T-helper 17 cell (primary cell): ENCODE measurements around the gene MMGT1. TPM values are rescaled to one million over a fixed set of nuclear protein-coding genes. Genes with fewer than 3 reads are reported as not detected.
"Not testable (repeated sequence)": the region's sequence is repeated elsewhere in the genome, so short reads cannot be mapped to it uniquely, and the experiment has no call there.

Experiments used
- ATAC-seq: fragments of 150-1000 bp; cut with Tn5 transposase; 2 replicates; pipeline ENCODE4 v1.10.0; 2021; ENCODE audit warnings: mild to moderate bottlenecking, moderate library complexity
- DNase-seq, 3 donors: peaks; one replicate each; pipeline versions ENCODE4 v3.0.0 to v3.0.0-alpha.2; 2020 to 2021
- H3K9me3 ChIP-seq: one replicate; pipeline ENCODE4 v1.7.0; 2013; ENCODE audit warnings: low read length, mild to moderate bottlenecking; ENCODE audit not compliant: control insufficient read depth, poor library complexity, severe bottlenecking
- H3K27ac Mint-ChIP-seq: one replicate; pipeline ENCODE4 v1.8.0; 2022; ENCODE audit warnings: mild to moderate bottlenecking, moderate library complexity, mixed read lengths
- H3K27me3 Mint-ChIP-seq: one replicate; pipeline ENCODE4 v1.8.0; 2022; ENCODE audit warnings: mixed read lengths
- H3K36me3 Mint-ChIP-seq: one replicate; pipeline ENCODE4 v1.8.0; 2022; ENCODE audit warnings: low read depth, mixed read lengths
- H3K4me1 Mint-ChIP-seq: one replicate; pipeline ENCODE4 v1.8.0; 2022; ENCODE audit warnings: mild to moderate bottlenecking, mixed read lengths
- H3K4me3 Mint-ChIP-seq: one replicate; pipeline ENCODE4 v1.8.0; 2022; ENCODE audit warnings: mild to moderate bottlenecking, moderate library complexity, mixed read lengths
- total RNA-seq, 4 donors: library from RNA in 2 of 4; stranded (reverse) in 2 of 4; gene quantifications; one replicate each; pipeline ENCODE4 v1.2.3 and lab custom pipeline; 2022 to 2026

The MMGT1 gene
- total RNA-seq, 2 donors from 2014 or later, result 27.0 to 29.9 TPM

DNA sequence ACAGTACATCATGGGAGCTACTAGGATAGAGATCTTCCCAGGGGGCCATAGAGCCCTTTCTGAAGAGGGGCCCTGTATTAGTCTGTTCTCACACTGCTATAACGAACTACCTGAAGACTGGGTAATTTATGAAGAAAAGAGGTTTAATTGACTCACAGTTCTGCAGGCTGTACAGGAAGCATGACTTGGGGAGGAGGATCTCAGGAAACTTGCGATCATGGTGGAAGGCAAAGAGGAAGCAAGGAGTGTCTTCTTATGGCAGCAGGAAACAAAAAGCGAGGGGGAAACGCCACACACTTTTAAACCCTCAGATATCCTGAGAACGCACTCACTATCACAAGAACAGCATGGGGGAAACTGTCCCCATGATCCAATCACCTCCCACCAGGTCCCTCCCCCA lies 7.2 kb upstream of the MMGT1 start:
- Mint-ChIP-seq H3K36me3 (peaks cover 3% of the 10 kb centered on the region), H3K4me3 (no peak overlapping the region), H3K4me1 (peaks cover 39% of the 10 kb centered on the region), H3K27ac (peak overlapping the region; percentile 78), H3K27me3 (no peaks in the 10 kb centered on the region)
- DNase-seq (no peak), ATAC-seq (no peak)
- no peaks in the 10 kb centered on the region for H3K9me3 ChIP-seq

DNA sequence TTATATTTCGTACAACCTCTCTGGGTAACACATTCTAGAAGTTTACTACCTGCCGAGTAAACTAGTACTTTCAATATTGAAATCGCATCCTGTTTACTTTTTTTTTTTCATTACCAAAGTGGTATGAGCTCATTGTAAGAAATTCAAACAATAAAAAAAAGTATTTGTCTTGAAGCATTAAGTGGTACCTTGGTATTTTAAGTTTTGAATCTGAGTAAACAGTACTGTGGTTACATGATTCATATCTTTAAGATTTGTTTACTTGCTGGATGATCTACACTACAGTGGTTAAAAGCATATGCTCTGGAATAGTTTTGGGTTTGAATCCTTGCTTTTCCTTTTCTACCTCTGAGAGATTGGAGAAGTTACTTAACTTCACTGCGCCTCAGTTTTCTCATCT lies 3.8 kb upstream of the MMGT1 start:
- ATAC-seq (no peak), DNase-seq (no peak)
- Mint-ChIP-seq H3K36me3 (no peaks in the 10 kb centered on the region), H3K4me3 (peak overlapping the region; percentile 50), H3K4me1 (peaks cover 24% of the 10 kb centered on the region), H3K27ac (peak overlapping the region; percentile 78), H3K27me3 (no peaks in the 10 kb centered on the region)
- H3K9me3 ChIP-seq, result no peaks in the 10 kb centered on the region

DNA sequence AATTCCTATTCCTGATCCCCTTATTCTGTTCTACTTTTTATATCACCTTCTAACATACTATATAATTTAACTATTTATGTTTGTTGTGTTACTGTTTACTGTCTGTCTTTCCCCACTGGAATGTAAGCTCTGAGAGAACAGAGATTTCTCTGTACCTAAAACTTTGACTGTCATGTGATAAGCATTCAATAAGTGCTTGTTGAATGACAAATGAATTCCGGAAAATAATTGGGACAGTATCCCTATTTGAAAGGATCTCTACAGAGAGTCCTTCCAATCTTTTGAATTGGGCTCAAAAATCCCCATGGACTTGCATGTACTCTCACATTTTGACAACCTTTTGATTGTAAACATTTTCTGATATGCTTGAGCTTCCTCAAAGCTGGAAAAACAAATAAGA lies 1.6 kb upstream of the MMGT1 start:
- peaks cover 14% of the 10 kb centered on the region for H3K4me1 Mint-ChIP-seq
- H3K27me3 Mint-ChIP-seq, result no peaks in the 10 kb centered on the region
- DNase-seq (no peak), ATAC-seq (no peak)
- no peaks in the 10 kb centered on the region for H3K9me3 ChIP-seq
- H3K27ac Mint-ChIP-seq, result no peak overlapping the region
- H3K4me3 Mint-ChIP-seq, result no peak overlapping the region
- no peaks in the 10 kb centered on the region for H3K36me3 Mint-ChIP-seq

DNA sequence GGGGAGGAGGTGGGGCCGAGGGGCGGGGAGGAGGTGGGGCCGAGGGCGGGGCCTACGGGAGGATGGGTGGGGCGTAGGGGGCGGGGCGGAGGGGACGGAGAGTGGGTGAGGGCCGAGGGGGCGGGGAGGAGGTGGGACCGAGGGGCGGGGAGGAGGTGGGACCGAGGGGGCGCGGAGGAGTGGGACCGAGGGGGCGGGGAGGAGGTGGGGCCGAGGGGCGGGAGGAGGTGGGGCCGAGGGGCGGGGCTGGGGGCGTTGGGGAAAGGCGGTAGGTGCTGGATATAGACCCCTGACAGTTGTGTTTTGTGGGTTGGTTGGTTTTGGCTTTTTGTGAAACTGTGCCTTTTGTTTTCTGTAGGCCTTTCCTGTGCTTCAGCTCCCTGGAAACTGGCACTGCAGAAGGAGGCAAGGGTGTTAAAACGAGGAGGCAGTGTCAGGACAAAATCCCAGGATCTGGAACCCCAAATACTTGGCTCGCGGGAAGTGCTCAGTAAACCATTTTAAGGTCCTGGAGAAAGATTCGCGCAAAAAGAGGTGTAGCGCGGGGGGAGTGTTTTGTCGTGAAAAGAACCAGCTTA lies 580 bp upstream of the MMGT1 start:
- peaks cover 14% of the 10 kb centered on the region for H3K4me1 Mint-ChIP-seq
- H3K4me3 Mint-ChIP-seq, result peak overlapping the region; percentile 83
- H3K9me3 ChIP-seq, result no peaks in the 10 kb centered on the region
- no peaks in the 10 kb centered on the region for H3K36me3 Mint-ChIP-seq
- no peak overlapping the region for H3K27ac Mint-ChIP-seq
- DNase-seq (peak in 2 of 3 donors; percentile 29 to 67), ATAC-seq (peak; percentile 31)
- no peaks in the 10 kb centered on the region for H3K27me3 Mint-ChIP-seq

DNA sequence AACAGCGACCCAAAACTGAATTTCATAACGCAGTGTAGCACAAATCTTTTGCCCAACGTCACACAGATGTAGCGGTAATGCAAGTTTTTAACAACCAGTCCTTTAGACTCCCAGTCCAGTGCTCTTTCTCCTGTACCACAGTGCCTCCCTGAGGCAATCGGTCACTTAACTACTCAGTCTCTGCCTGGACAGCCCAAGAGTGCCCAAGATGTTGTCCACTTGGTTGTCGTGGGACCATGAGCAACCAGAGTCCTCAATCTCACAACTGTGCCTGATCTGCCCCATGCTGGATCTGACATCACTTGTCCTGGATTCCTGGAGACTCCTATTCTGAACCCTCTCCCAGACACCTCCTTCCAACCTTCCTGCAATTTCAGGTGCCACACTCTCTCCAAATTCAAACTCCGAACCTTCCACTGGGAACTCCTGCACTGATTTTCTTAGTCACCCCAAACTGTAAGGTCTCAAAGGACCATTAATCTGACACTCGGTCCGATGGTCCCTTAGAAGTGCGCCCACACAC lies 702 bp downstream of the MMGT1 start:
- H3K9me3 ChIP-seq, result no peaks in the 10 kb centered on the region
- Mint-ChIP-seq H3K27ac (peak overlapping the region; percentile 100), H3K4me1 (peaks cover 14% of the 10 kb centered on the region), H3K36me3 (no peaks in the 10 kb centered on the region), H3K4me3 (peak overlapping the region; percentile 98), H3K27me3 (no peaks in the 10 kb centered on the region)
- no peak for DNase-seq
- no peak for ATAC-seq

DNA sequence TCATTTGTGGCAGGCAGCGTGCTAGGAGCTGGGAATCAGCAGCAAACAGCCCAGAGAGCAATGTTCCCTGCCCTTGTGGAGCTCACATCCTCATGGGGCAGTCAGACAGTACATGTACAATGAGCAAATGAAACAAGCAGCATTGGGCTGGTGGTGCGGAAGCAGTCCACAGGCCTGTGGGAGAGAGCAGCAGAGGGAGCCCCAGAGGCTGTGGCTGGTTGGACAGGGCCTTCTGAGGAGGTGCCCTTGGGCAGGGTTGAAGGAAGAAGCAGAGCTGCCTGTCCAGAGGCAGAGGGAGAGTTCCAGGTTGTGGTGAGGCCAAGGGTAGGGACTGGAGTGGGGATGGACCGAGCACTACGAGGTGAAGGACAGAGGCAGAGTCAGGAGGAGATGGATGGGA lies 22.5 kb downstream of the MMGT1 start:
- H3K36me3 Mint-ChIP-seq, result peaks cover 4% of the 10 kb centered on the region
- no peak for DNase-seq
- no peaks in the 10 kb centered on the region for H3K9me3 ChIP-seq
- peaks cover 2% of the 10 kb centered on the region for H3K4me1 Mint-ChIP-seq
- H3K27ac Mint-ChIP-seq, result no peak overlapping the region
- no peak overlapping the region for H3K4me3 Mint-ChIP-seq
- no peak for ATAC-seq
- H3K27me3 Mint-ChIP-seq, result no peaks in the 10 kb centered on the region

DNA sequence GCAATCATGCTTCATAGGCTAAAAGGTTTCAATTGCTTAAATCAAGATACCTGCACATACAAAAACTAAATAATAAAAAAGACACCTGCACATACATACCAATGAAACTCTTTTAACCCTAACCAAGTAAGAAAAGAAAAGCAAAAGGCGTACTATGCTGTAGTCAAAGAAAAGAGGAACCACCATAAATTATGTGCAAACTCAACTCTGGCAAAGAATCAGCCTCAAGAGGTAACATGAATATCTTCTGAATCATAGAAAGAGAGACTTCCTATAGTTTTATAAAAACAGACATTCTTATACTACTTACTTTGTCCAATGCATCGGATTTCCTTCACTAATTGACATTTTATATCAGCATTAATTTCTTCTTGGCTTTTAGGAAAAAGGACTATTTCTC lies 29.3 kb downstream of the MMGT1 start:
- Mint-ChIP-seq H3K27ac (no peak overlapping the region), H3K36me3 (peaks cover 2% of the 10 kb centered on the region), H3K4me1 (no peaks in the 10 kb centered on the region), H3K4me3 (no peak overlapping the region), H3K27me3 (no peaks in the 10 kb centered on the region)
- DNase-seq (no peak), ATAC-seq (no peak)
- no peaks in the 10 kb centered on the region for H3K9me3 ChIP-seq

DNA sequence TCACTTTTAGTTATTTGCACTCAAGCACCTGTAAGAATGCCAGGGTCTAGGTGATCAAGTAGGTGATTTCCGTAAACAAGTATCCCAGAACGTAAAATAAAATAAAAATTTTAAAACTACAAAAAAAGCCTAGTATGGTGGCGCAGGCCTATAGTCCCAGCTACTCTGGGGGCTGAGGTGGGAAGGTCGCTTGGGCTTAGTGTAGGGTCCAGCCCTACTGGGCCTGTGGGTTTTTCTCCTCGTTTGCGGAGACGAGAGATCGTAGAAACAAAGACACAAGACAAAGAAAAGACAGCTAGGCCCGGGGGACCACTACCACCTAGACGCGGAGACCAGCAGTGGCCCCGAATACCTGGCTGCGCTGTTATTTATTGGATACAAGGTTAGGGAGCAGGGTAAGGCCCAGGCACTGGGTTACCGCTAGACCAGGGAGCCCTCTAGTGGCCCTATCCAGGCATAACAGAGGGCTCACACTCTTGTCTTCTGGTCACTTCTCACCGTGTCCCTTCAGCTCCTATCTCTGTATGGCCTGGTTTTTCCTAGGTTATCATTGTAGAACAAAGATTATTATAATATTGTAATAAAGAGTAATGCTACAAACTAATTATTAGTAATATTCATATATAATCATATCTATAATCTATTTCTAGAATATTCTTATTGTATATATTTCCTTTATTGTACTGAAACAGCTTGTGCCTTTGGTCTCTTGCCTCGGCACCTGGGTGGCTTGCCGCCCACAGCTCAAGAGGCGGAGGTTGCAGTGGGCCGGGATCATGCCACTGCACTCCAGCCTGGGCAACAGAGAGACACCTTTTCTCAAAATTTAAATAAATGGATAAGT lies 41.9 kb downstream of the MMGT1 start:
- H3K4me3 Mint-ChIP-seq, result no peak overlapping the region
- ATAC-seq (peak; percentile 59), DNase-seq (peak in 2 of 3 donors; percentile 7 to 8)
- no peaks in the 10 kb centered on the region for H3K36me3 Mint-ChIP-seq
- no peaks in the 10 kb centered on the region for H3K9me3 ChIP-seq
- H3K27me3 Mint-ChIP-seq, result no peaks in the 10 kb centered on the region
- H3K4me1 Mint-ChIP-seq, result peaks cover 4% of the 10 kb centered on the region
- H3K27ac Mint-ChIP-seq, result no peak overlapping the region

DNA sequence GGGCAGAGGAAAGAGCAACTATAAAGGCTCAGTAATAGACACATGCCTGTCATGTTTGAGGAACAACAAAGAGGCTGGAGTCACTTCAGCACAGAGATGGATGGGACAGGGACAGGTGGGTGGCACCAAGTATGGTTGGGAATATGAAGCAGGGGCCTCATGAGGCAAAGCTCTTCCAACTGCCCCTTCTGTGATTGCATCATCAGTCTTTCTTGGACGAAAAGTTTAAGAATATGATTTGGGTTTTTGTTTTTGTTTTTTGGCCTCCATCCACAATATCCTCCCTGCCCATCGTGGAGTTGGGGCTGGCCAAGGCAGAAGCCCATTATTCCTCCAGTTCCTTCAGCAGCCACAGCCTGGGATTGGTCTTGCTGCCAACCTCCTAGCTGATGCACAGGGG lies 45.9 kb downstream of the MMGT1 start:
- Mint-ChIP-seq H3K27ac (no peak overlapping the region), H3K36me3 (no peaks in the 10 kb centered on the region), H3K4me1 (peaks cover 4% of the 10 kb centered on the region), H3K27me3 (no peaks in the 10 kb centered on the region), H3K4me3 (no peak overlapping the region)
- ATAC-seq (no peak), DNase-seq (no peak)
- H3K9me3 ChIP-seq, result no peaks in the 10 kb centered on the region

DNA sequence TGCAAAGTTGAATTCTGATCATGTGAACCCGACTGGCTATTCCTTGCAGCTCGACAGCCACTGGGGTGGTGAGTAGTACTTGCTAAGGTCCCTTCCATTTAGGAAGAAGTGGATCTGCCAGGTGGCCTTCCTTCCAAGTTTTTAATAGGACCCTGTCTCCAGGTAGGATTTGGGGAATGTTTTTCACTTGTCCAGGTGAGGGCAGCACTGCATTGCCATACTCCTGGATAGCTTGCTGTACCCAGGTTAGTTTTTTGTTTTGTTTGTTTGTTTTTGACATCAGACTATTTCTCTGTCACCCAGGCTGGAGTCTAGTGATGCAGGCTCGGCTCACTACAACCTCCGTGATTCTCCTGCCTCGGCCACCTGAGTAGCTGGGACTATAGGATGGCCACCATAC lies 50.4 kb downstream of the MMGT1 start:
- DNase-seq, result no peak
- H3K27ac Mint-ChIP-seq, result no peak overlapping the region
- H3K4me3 Mint-ChIP-seq, result no peak overlapping the region
- H3K9me3 ChIP-seq, result no peaks in the 10 kb centered on the region
- no peaks in the 10 kb centered on the region for H3K36me3 Mint-ChIP-seq
- no peaks in the 10 kb centered on the region for H3K4me1 Mint-ChIP-seq
- no peak for ATAC-seq
- H3K27me3 Mint-ChIP-seq, result no peaks in the 10 kb centered on the region

DNA sequence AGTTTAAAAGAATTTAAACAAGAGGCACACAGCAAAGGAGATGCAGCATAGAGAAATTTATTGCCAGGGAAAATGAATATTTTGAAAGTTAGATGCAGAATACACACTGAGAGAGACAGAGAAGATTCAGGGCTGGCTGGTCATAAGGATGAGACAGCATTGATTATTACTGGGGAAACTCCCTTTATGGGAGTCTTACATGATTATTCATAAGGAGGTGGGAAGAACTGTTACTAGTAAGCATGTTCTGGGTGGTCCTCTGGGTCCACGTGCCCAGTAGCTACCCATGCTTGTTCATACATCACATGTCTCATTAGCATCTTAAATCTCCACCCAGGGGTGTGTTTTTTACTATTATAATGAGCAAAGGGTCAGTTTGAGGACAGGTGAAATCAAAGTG lies 53.3 kb downstream of the MMGT1 start:
- not testable (repeated sequence) for ATAC-seq, DNase-seq, H3K27me3 Mint-ChIP-seq, H3K4me1 Mint-ChIP-seq, H3K4me3 Mint-ChIP-seq, H3K36me3 Mint-ChIP-seq, H3K27ac Mint-ChIP-seq, H3K9me3 ChIP-seq

DNA sequence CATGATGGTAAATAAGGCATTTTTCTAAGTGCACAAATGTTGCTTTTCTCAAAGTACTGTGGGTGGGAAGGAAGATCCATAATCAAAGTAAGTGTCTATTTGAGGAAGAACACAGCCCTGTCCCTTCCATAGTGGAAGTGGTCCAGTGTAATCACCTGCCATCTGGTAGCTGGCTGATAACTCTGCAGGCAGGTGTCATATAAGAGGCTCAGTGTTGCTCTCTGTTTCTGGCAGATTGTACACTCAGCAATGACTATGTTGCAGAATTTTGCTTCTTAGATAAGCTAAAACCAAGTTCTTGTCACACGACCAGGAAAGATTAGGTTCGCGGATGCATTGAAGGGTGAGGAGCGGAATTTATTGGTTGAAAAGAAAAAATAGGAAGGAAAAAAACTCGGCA lies 59.4 kb downstream of the MMGT1 start:
- Mint-ChIP-seq H3K27me3 (peaks cover 4% of the 10 kb centered on the region), H3K36me3 (no peaks in the 10 kb centered on the region), H3K4me3 (no peak overlapping the region), H3K27ac (no peak overlapping the region), H3K4me1 (no peaks in the 10 kb centered on the region)
- no peaks in the 10 kb centered on the region for H3K9me3 ChIP-seq
- ATAC-seq (no peak), DNase-seq (no peak)
